GM23248 (cell line): ENCODE data around the gene ACP1. TPM values are rescaled to one million over a fixed set of nuclear protein-coding genes. Genes with fewer than 3 reads are reported as not detected.

ENCODE experiments used
- DNase-seq: peaks from one replicate; pipeline ENCODE4 v3.0.0-alpha.2; 2015
- H2AFZ ChIP-seq: fragments of 200-600 bp; sonication (generic); 2 replicates; pipeline ENCODE4 v1.6.1; 2016; ENCODE audit warnings: antibody characterized with exemption
- H3F3A ChIP-seq: fragments of 200-600 bp; sonication (generic); 2 replicates; pipeline ENCODE4 v1.6.1; 2016; ENCODE audit warnings: mild to moderate bottlenecking, antibody characterized with exemption, mixed run types; ENCODE audit not compliant: insufficient read depth
- H3K27ac ChIP-seq: fragments of 200-600 bp; sonication (generic); 2 replicates; pipeline ENCODE4 v1.5.1; 2016; ENCODE audit warnings: mild to moderate bottlenecking
- H3K27me3 ChIP-seq: fragments of 200-600 bp; sonication (generic); replicated peaks from 2 replicates; pipeline ENCODE4 v1.6.1; 2016; ENCODE audit warnings: mild to moderate bottlenecking; ENCODE audit not compliant: insufficient read depth
- H3K36me3 ChIP-seq: fragments of 200-600 bp; sonication (generic); 2 replicates; pipeline ENCODE4 v1.6.1; 2016; ENCODE audit warnings: low read depth, mild to moderate bottlenecking
- H3K4me1 ChIP-seq: fragments of 200-600 bp; sonication (generic); 2 replicates; pipeline ENCODE4 v1.6.1; 2016; ENCODE audit warnings: mild to moderate bottlenecking; ENCODE audit not compliant: insufficient read depth
- H3K4me2 ChIP-seq: fragments of 200-600 bp; sonication (generic); one replicate; pipeline ENCODE4 v1.6.1; 2016; ENCODE audit warnings: mild to moderate bottlenecking; ENCODE audit not compliant: unreplicated experiment
- H3K4me3 ChIP-seq: fragments of 200-600 bp; sonication (generic); 2 replicates; pipeline ENCODE4 v1.5.1; 2016; ENCODE audit warnings: mild to moderate bottlenecking
- H3K79me2 ChIP-seq: fragments of 200-600 bp; sonication (generic); 2 replicates; pipeline ENCODE4 v1.6.1; 2016; ENCODE audit warnings: mild to moderate bottlenecking; ENCODE audit not compliant: insufficient read depth
- H3K9ac ChIP-seq: fragments of 200-600 bp; sonication (generic); 2 replicates; pipeline ENCODE4 v1.6.1; 2016; ENCODE audit warnings: mild to moderate bottlenecking
- H3K9me2 ChIP-seq: fragments of 200-600 bp; sonication (generic); 2 replicates; pipeline ENCODE4 v1.6.1; 2016; ENCODE audit warnings: mixed run types, mild to moderate bottlenecking, moderate library complexity; ENCODE audit not compliant: insufficient read depth
- H3K9me3 ChIP-seq: fragments of 200-600 bp; sonication (generic); one replicate; pipeline ENCODE4 v1.6.1; 2017; ENCODE audit warnings: low read depth
- H4K20me1 ChIP-seq: fragments of 200-600 bp; sonication (generic); 2 replicates; pipeline ENCODE4 v1.6.0; 2016; ENCODE audit not compliant: insufficient read depth
- EZH2 ChIP-seq: fragments of 200-600 bp; sonication (generic); IDR thresholded peaks from 2 replicates; pipeline ENCODE4 v1.6.1; 2018; ENCODE audit warnings: antibody characterized with exemption, mild to moderate bottlenecking; ENCODE audit not compliant: insufficient read depth, poor library complexity, severe bottlenecking
- EZH2phosphoT487 ChIP-seq: fragments of 200-600 bp; sonication (generic); IDR thresholded peaks from 2 replicates; pipeline ENCODE4 v1.6.1; 2018; ENCODE audit warnings: antibody characterized with exemption, moderate library complexity, mild to moderate bottlenecking, low read depth; ENCODE audit not compliant: insufficient read depth
- WGBS, 2 experiments: methylation state at CpG; one replicate each; pipeline ENCODE4 v1.1.6; 2015 to 2017; ENCODE audit warnings: low lambda C conversion rate in 2 of 2, low coverage in 1 of 2; ENCODE audit errors: missing lambda C conversion rate in 2 of 2; 5-methylcytosine and 5-hydroxymethylcytosine counted together
- in situ Hi-C: fragments of 300-500 bp; cut with MboI; formaldehyde crosslinking; loops from 2 replicates; pipeline ENCODE4 v1.15.0; 2020
- polyA plus RNA-seq: library from polyadenylated mRNA; unstranded; fragments of >200 nt; fragmentation: Nextera tagmentation; extraction: Ambion mirVana; gene quantifications from 2 replicates; pipeline ENCODE4 v1.2.1, GENCODE V29; 2016
- total RNA-seq: library from RNA; depleted of rRNA; stranded (reverse); fragments of >200 nt; shearing (Covaris generic); gene quantifications from 2 replicates; pipeline ENCODE4 v1.2.3, GENCODE V29; 2014

The ACP1 gene
- total and polyA plus RNA-seq, 2 experiments from 2014 or later, result 116 to 156 TPM

GRCh38 chr2:288758-289361, 24.1 kb downstream of the ACP1 start:
- H3K4me3 ChIP-seq, result peak overlapping the region; percentile 71
- in situ Hi-C loops, result no loop called here

GRCh38 chr2:289362-290089, 24.8 kb downstream of the ACP1 start:
- Histone ChIP-seq H3K4me3 (peak overlapping the region; percentile 71), H3K36me3 (no peaks in the 10 kb centered on the region), H3K4me2 (peak overlapping the region; percentile 86), H3K27ac (no peak overlapping the region), H2AFZ (peak overlapping the region; percentile 82), H3K4me1 (peaks cover 15% of the 10 kb centered on the region), H3K9me3 (no peaks in the 10 kb centered on the region), H3K79me2 (no peaks in the 10 kb centered on the region), H3K9me2 (no peaks in the 10 kb centered on the region), H3K9ac (no peak overlapping the region), H4K20me1 (no peaks in the 10 kb centered on the region), H3K27me3 (peaks cover 4% of the 10 kb centered on the region; the same call in 1 of the 2 replicates), H3F3A (peaks cover 19% of the 10 kb centered on the region)
- in situ Hi-C loops, result no loop called here
- 1 to 3% methylated on average over 55 to 58 of the region's 60 CpGs for WGBS, 2 experiments
- peak; percentile 45 for DNase-seq
- TF ChIP-seq EZH2phosphoT487 (no peak), EZH2 (no peak)

More at GRCh38 chr2:288758-289361, 24.1 kb downstream of the ACP1 start:
- TF ChIP-seq EZH2phosphoT487, result no peak
- TF ChIP-seq EZH2, result peak; percentile 63
- Histone ChIP-seq H3K36me3 (no peaks in the 10 kb centered on the region), H3K27ac (no peak overlapping the region), H3K27me3 (peaks cover 4% of the 10 kb centered on the region; the same call in 1 of the 2 replicates), H3K79me2 (no peaks in the 10 kb centered on the region), H3K4me1 (peaks cover 22% of the 10 kb centered on the region), H2AFZ (peak overlapping the region; percentile 82), H3F3A (peaks cover 25% of the 10 kb centered on the region), H3K9me3 (no peaks in the 10 kb centered on the region), H3K9me2 (no peaks in the 10 kb centered on the region), H3K9ac (no peak overlapping the region), H3K4me2 (peak overlapping the region; percentile 86), H4K20me1 (no peaks in the 10 kb centered on the region)
- DNase-seq, result no peak
- 0 to 2% methylated on average over 11 to 42 of the region's 42 CpGs for WGBS, 2 experiments

- peak; percentile 81 for DNase-seq
- peaks cover 9% of the 10 kb centered on the region for H3K4me1 ChIP-seq
- H3K79me2 ChIP-seq, result no peaks in the 10 kb centered on the region
- no peaks in the 10 kb centered on the region for H3K9me3 ChIP-seq
- in situ Hi-C loops, result no loop called here
- TF ChIP-seq EZH2 (no peak), EZH2phosphoT487 (no peak)
- H3K27me3 ChIP-seq, result peaks cover 4% of the 10 kb centered on the region; the same call in 1 of the 2 replicates
- H2AFZ ChIP-seq, result peak overlapping the region; percentile 82
- no peaks in the 10 kb centered on the region for H4K20me1 ChIP-seq
- peak overlapping the region; percentile 86 for H3K4me2 ChIP-seq
- 6 to 8% methylated on average over 15 of the region's 15 CpGs for WGBS, 2 experiments
- H3K4me3 ChIP-seq, result peak overlapping the region; percentile 71
- H3K36me3 ChIP-seq, result no peaks in the 10 kb centered on the region
- no peak overlapping the region for H3K9ac ChIP-seq
- H3K27ac ChIP-seq, result no peak overlapping the region
- H3F3A ChIP-seq, result peaks cover 13% of the 10 kb centered on the region
- no peaks in the 10 kb centered on the region for H3K9me2 ChIP-seq
Measured at GRCh38 chr2:290090-290722, 25.5 kb downstream of the ACP1 start.

- in situ Hi-C loops, result no loop called here
Measured at GRCh38 chr2:295090-295489, 30.3 kb downstream of the ACP1 start.

More at GRCh38 chr2:295090-295489, 30.3 kb downstream of the ACP1 start:
- DNase-seq, result no peak
- Histone ChIP-seq H4K20me1 (no peaks in the 10 kb centered on the region), H3K4me3 (no peak overlapping the region), H3K4me2 (no peak overlapping the region), H3K4me1 (no peaks in the 10 kb centered on the region), H3F3A (no peaks in the 10 kb centered on the region), H3K9ac (no peak overlapping the region), H3K27me3 (no peaks in the 10 kb centered on the region; the same call in 1 of the 2 replicates), H2AFZ (no peak overlapping the region), H3K36me3 (no peaks in the 10 kb centered on the region), H3K9me2 (no peaks in the 10 kb centered on the region), H3K27ac (no peak overlapping the region), H3K79me2 (no peaks in the 10 kb centered on the region), H3K9me3 (no peaks in the 10 kb centered on the region)
- 52 to 57% methylated on average over 5 of the region's 5 CpGs for WGBS, 2 experiments
- no peak for TF ChIP-seq EZH2phosphoT487
- TF ChIP-seq EZH2, result no peak
